ENCODE results near the gene AKR1C2. TPM values are rescaled to one million over a fixed set of nuclear protein-coding genes. Genes with fewer than 3 reads are reported as not detected.

Gene AKR1C2
- total RNA-seq, 1 experiment from 2014 or later: 1,997 TPM

DNA sequence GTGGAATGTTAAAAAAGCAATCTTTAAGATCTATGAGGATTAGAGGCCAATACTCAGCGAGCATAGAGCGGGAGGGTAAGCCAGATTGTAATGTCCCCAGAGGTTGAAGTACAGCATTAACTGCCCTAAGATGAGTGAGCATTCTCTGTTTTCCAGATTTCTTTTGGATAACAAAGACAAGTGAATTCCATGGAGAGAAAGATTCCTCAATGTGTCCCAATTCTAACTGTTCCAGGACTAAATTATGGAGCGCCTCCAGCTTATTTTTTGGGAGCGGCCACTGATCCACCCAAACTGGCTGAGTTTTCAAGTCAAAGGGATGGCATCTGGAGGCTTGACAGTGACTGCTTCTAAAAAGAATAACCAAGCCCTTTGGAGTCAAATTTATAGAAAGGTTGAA, 39.3 kb upstream of the AKR1C2 start:
- Histone ChIP-seq H3K27me3 (ENCODE audit: insufficient read depth, low read depth) (no peaks in the 10 kb centered on the region), H3K9me2 (ENCODE audit: insufficient read depth) (no peaks in the 10 kb centered on the region), H3F3A (ENCODE audit: insufficient read depth, low read depth) (no peaks in the 10 kb centered on the region), H3K9me3 (ENCODE audit: insufficient read depth, low read depth) (no peaks in the 10 kb centered on the region), H4K20me1 (ENCODE audit: insufficient read depth) (no peaks in the 10 kb centered on the region), H3K4me3 (no peak overlapping the region), H3K36me3 (ENCODE audit: low read depth) (0 out of 2 replicates have a peak, but pooled peaks cover 5% of the 10 kb centered on the region), H3K4me1 (replicated peaks; ENCODE audit: insufficient read depth) (0 out of 2 replicates have a peak, but pooled peaks cover 7% of the 10 kb centered on the region), H2AFZ (no peak overlapping the region), H3K4me2 (no peak overlapping the region), H3K79me2 (ENCODE audit: low read depth) (no peaks in the 10 kb centered on the region), H3K27ac (no peak overlapping the region)
- POLR2A ChIA-PET (ENCODE audit: unreplicated experiment): no interaction called here
- DNase-seq: no peak
- TF ChIP-seq EZH2 (IDR thresholded peaks at IDR 0.05; ENCODE audit: low read depth): no peak
- TF ChIP-seq, protein P1, sequence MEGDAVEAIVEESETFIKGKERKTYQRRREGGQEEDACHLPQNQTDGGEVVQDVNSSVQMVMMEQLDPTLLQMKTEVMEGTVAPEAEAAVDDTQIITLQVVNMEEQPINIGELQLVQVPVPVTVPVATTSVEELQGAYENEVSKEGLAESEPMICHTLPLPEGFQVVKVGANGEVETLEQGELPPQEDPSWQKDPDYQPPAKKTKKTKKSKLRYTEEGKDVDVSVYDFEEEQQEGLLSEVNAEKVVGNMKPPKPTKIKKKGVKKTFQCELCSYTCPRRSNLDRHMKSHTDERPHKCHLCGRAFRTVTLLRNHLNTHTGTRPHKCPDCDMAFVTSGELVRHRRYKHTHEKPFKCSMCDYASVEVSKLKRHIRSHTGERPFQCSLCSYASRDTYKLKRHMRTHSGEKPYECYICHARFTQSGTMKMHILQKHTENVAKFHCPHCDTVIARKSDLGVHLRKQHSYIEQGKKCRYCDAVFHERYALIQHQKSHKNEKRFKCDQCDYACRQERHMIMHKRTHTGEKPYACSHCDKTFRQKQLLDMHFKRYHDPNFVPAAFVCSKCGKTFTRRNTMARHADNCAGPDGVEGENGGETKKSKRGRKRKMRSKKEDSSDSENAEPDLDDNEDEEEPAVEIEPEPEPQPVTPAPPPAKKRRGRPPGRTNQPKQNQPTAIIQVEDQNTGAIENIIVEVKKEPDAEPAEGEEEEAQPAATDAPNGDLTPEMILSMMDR (conservative IDR thresholded peaks at IDR 0.05): no peak
- intact Hi-C loops (cut with micrococcal nuclease; ENCODE audit: unreplicated experiment): no loop called here
- BruUV-seq (replicated peaks): no TSS peak
- CTCF ChIA-PET: no interaction called here

DNA sequence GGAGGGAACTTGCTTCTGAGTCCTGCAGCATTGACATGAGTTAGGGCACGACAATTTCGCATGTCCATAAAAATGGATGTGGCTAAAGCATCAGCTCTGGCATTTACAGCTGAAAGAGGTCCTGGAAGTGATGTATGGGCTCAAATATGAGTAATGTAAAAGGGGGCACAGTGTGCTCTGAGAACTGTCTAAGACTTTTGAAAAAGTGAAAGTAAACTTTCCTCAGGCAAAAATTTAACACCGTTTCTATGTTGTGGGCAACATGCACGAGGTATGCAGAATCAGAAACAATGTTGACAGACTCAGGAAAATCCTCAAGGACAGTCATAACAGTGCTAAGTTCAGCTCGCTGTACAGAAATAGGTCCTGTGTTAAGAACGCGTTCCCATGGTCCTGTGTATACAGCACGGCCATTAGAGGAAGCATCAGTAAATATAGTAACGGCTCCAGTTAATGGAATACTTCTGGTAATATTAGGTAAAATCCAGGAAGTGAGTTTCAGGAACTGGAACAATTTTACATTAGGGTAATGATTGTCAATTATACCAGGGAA, 37.9 kb upstream of the AKR1C2 start:
- no peak overlapping the region for H2AFZ ChIP-seq
- 0 out of 2 replicates have a peak, but pooled peaks cover 5% of the 10 kb centered on the region for H3K36me3 ChIP-seq (ENCODE audit: low read depth)
- TF ChIP-seq, protein P1 (conservative IDR thresholded peaks at IDR 0.05): no peak
- TF ChIP-seq EZH2 (IDR thresholded peaks at IDR 0.05; ENCODE audit: low read depth): no peak
- ChIA-PET CTCF (no interaction called here), POLR2A (ENCODE audit: unreplicated experiment) (no interaction called here)
- no peak overlapping the region for H3K4me2 ChIP-seq
- intact Hi-C loops (cut with micrococcal nuclease; ENCODE audit: unreplicated experiment): no loop called here
- no peak overlapping the region for H3K4me3 ChIP-seq
- BruUV-seq (replicated peaks): no TSS peak
- H3K4me1 ChIP-seq (replicated peaks; ENCODE audit: insufficient read depth): 0 out of 2 replicates have a peak, but pooled peaks cover 4% of the 10 kb centered on the region
- no peaks in the 10 kb centered on the region for H3K9me2 ChIP-seq (ENCODE audit: insufficient read depth)
- no peaks in the 10 kb centered on the region for H3K9me3 ChIP-seq (ENCODE audit: insufficient read depth, low read depth)
- no peaks in the 10 kb centered on the region for H3K27me3 ChIP-seq (ENCODE audit: insufficient read depth, low read depth)
- no peak for DNase-seq
- no peaks in the 10 kb centered on the region for H4K20me1 ChIP-seq (ENCODE audit: insufficient read depth)
- no peaks in the 10 kb centered on the region for H3F3A ChIP-seq (ENCODE audit: insufficient read depth, low read depth)
- no peaks in the 10 kb centered on the region for H3K79me2 ChIP-seq (ENCODE audit: low read depth)
- no peak overlapping the region for H3K27ac ChIP-seq

DNA sequence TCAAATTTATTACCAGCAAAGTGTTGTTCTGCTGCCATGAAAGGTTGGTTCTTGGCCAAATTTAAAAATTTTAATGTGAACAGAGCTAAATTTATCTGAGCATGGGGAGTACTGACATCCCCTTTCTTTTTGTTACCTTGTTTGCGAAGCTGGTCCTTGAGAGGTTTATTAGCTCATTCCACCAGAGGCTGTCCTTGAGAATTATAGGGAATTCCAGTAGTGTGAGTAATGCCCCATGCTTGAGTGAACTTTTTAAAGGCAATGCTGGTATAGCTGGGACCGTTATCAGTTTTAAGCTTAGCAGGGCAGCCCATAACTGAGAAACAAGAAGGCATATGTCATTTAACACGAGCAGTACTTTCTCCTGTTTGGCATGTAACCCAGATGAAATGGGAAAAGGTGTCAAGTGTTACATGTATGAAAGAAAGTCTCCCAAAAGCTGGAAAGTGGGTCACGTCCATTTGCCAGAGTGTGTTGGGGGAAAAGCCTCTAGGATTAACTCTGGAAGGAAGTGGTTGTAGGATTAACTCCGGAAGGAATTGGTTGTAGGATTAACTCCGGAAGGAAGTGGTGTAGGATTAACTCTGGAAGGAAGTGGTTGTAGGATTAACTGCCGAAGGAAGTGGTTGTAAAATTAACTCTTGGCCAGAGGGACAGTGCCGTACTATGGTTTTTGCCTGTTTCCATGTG, 37.3 kb upstream of the AKR1C2 start:
- H3K4me3 ChIP-seq: no peak overlapping the region
- H3K79me2 ChIP-seq (ENCODE audit: low read depth): no peaks in the 10 kb centered on the region
- no TSS peak for BruUV-seq (replicated peaks)
- ChIA-PET POLR2A (ENCODE audit: unreplicated experiment) (interaction anchor here (0.6 kb wide), 1 partner anchor 242 kb away, joined by 4 read pairs; no protein-coding TSS in a partner anchor), CTCF (no interaction called here)
- H3K9me2 ChIP-seq (ENCODE audit: insufficient read depth): no peaks in the 10 kb centered on the region
- H3K4me1 ChIP-seq (replicated peaks; ENCODE audit: insufficient read depth): 0 out of 2 replicates have a peak, but pooled peaks cover 4% of the 10 kb centered on the region
- intact Hi-C loops (cut with micrococcal nuclease; ENCODE audit: unreplicated experiment): no loop called here
- H3K9me3 ChIP-seq (ENCODE audit: insufficient read depth, low read depth): no peaks in the 10 kb centered on the region
- H3F3A ChIP-seq (ENCODE audit: insufficient read depth, low read depth): no peaks in the 10 kb centered on the region
- H3K27me3 ChIP-seq (ENCODE audit: insufficient read depth, low read depth): no peaks in the 10 kb centered on the region
- no peak overlapping the region for H3K27ac ChIP-seq
- no peaks in the 10 kb centered on the region for H4K20me1 ChIP-seq (ENCODE audit: insufficient read depth)
- TF ChIP-seq, protein P1 (conservative IDR thresholded peaks at IDR 0.05): no peak
- TF ChIP-seq EZH2 (IDR thresholded peaks at IDR 0.05; ENCODE audit: low read depth): no peak
- H2AFZ ChIP-seq: no peak overlapping the region
- no peak overlapping the region for H3K4me2 ChIP-seq
- no peak for DNase-seq
- H3K36me3 ChIP-seq (ENCODE audit: low read depth): 0 out of 2 replicates have a peak, but pooled peaks cover 5% of the 10 kb centered on the region
